GM15510 (cell line): ENCODE data around the gene RAB40A.

Source experiments
- POLR2A ChIP-seq: IDR thresholded peaks from 3 replicates; pipeline ENCODE4 v1.6.1; 2011; ENCODE audit warnings: borderline replicate concordance; ENCODE audit not compliant: insufficient read length; ENCODE audit errors: extremely low read depth

Gene RAB40A

DNA sequence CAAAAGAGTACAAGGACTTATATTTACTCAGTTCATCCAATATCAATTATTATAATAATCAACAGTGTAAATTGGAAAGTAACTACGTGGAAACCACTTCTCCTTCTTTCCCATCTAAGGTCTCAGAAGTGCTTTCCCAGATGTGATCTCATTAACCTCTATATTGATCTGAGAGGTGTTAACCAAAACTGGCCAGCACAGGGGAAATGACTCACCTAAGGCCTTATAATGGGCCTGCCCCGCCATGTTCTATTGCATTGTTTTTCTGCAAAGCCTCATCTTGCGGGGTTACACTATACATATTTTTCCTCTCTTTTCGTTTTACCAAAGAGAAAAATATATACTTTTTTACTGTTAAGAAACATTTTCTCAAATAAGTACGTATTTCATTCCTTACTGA, 20.5 kb downstream of the RAB40A start:
- no peak for TF ChIP-seq POLR2A

DNA sequence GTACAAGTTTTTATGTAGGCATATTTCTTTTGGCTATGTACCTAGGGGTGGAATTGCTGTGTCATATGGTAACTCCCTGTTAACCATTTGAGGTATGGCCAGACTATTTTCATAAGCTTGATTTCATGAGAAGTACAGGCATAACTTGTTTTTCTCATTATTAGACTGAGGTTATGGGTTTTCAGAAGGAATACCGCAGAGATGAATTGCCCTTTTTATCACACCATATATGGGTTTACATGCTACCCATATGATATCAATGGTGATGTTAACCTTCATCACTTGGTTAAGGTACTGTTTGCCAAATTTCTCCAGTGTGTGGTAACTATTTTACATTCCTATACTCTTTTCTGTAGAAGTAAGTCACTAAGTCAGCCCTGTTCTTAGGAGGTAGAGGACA, 23.5 kb downstream of the RAB40A start:
- TF ChIP-seq POLR2A = no peak

- TF ChIP-seq POLR2A = no peak
These were observed 30.5 kb downstream of the RAB40A start for GRCh38 chrX:103488794-103489193.

DNA sequence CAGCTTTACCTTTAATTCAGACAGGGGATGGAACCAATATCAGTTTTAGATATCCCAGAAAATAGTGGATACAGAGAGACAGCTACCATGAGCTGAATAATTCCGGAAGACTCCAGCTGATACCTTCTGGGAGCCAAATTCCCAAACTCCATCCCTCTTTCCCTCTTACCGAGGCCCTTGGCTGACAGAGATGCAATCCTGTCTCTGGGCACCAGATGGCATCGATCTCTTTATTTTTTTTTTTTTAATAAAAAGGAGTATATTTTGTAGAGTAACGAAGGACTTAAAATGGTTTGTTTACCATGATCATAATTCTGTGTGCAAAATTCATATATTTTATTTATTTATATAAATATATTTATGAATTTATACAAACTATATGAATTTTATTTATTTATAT, 31.0 kb downstream of the RAB40A start:
- no peak for TF ChIP-seq POLR2A

DNA sequence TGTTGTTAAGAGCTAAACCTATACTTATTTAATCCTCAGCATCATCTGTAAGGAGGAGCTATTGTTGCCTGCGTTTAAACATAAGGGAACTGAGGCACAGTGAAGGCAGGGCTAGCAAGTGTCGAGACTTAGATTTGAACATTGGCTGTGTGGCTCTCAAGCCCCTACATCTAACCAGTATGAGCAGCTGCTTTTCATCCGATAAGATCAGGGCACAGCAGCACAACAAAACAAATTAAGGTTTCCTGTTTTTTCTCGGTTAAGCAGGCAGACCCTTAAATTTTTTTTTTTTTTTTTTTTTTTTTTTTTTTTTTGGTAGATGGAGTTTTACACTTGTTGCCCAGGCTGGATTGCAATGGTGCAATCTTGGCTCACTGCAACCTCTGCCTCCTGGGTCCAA, 35.6 kb downstream of the RAB40A start:
- no peak for TF ChIP-seq POLR2A

DNA sequence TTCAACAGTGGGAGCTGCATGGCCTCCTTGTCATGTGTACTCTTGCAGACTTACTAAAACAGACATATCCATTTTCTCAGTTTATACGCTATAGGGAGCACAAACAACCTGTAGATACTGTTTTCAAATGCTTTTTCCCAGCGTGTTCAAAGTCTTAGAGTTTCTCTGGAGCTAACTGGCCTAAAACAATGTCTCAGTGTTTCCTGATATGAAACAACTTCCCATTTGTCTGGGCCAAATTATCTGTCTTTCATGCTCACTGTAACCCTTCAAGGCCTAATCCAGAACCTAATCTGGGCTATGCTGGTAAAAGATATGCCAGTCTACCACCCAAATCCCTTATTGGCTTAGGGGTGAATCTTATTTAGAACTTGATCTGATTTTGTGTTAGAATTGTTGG, 38.8 kb downstream of the RAB40A start:
- TF ChIP-seq POLR2A = no peak

DNA sequence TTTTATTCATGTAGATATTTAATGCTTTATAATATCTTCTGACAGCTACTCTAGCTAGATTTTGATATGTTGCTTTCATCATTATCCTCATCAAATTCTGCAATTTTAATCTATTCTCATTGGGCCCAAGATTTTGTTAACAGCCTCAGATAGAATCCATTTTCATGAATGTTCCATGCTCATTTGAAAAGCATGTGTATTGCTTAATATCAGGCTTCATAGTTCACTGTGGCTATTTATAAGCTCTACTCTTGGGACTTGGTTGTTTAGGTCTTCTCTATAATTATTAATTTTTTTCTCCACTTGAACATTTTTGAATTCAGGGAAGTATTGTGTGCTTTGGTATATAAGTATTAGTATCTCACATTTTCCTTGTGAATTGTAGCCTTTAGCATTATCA, 41.8 kb downstream of the RAB40A start:
- no peak for TF ChIP-seq POLR2A

DNA sequence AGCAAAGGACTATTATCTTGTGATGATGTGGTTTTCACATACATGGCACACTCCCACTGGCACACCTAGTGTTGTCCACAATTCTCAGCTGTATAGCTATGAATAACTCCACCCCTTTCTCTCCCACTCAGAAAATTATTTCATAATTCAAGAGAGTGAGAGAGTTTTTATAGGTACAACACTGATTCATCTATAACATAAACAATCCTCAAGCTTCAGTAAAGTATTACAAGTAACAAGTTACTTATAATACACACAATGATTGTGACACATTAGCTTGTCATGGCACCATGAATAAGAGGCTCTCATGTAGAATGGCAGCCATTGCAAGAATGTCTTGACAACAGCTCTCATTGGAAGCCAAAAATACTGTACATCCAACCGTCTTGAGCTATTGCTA, 43.9 kb downstream of the RAB40A start:
- TF ChIP-seq POLR2A = no peak

DNA sequence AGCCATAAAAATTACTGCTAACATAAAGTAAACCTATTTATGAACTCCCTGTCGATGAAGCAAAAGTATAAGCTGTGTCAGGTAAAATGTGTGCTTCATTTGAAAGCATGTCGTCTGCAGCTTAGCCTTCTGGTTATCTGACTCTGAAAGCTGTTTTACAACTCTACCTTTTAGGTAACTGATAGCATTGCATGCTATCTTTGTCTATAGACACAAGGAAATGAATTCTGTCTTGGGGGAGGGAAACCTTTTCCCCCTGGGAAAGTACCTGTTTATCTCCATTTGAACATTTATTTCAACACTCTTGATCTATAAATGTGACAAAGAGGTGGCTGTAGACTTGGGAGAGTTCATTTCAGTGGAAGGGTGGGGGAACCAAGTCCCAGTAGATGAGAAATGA, 51.4 kb downstream of the RAB40A start:
- TF ChIP-seq POLR2A = no peak

GRCh38 chrX:103467156-103467555, 52.1 kb downstream of the RAB40A start:
- no peak for TF ChIP-seq POLR2A

- TF ChIP-seq POLR2A = no peak
These were observed 54.5 kb downstream of the RAB40A start for GRCh38 chrX:103464774-103465117.

DNA sequence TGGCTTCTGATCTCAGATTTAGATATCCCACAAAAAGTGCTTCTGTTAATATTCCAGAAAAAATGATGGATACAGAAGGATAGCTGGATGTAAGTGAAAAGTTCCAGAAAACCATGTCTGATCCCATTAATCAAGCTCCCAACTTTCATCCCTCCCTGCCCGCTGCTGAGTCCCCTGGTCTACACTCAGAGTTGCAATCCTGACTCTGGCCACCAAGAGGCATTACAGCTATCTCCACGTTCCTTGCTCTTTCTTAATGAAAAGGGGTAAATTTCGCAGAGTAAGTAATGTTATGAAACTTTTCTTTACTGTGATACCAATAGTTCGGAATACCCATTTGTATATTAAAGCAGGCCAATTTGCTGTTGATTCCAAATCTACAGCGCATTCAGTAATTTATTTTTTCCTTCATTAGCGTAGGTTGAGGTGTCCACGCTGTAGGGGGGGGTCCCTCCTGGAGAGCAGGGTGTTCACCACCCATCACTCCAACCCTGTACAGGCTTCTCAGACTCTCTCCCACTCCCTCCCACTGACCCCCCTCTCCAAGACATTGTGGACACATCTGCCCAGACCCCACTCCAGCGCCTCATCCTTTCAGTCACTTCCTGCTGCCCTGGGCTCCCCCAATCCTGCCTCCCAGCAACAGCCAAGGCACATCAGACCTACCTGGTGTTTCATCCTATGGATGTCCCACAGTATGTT, 55.1 kb downstream of the RAB40A start:
- TF ChIP-seq POLR2A = no peak

DNA sequence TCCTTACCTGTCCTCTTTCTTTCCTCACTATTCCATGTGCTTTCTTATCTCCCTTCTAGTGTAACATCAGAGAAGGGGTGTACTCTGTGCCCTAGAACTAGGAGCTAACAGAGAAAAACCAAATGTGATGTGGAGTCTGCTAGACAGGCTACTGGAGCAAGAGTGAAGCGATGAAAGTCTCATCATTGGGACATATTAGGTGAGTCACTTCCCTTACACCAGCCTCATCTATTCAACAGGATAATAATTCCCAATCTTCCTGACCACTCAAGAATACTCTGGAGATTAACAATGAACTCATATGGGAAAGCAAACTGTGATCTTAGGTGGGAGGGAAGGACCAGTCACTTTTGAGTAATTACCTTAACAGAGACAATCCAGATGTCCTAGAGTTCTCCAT, 58.1 kb downstream of the RAB40A start:
- TF ChIP-seq POLR2A = no peak

DNA sequence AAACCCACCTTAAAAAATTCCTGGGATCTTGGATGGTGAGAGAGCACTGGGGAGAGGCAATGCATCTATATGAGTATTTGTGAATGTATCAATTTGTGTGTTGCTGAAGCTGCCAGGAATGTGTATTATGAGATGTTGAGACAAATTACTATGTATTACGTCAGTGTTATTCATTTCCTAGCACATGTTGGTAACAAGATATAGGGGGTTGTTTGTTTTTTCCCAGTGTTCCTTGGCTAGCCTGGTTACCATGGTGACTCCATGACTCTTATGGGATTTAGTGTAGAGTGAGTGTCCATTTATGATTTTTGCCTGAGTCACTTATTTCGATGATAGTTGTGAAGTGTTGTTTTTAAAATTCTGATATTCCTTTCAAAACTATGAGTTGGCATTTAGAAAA, 65.6 kb downstream of the RAB40A start:
- TF ChIP-seq POLR2A = no peak
